ENCODE results near the gene CD96.
"Not testable (repeated sequence)": the region's sequence is repeated elsewhere in the genome, so short reads cannot be mapped to it uniquely, and the experiment has no call there.

- TF ChIP-seq CTCF (IDR thresholded peaks at IDR 0.05; ENCODE audit: poor library complexity); EZH2 (IDR thresholded peaks at IDR 0.05; ENCODE audit: borderline replicate concordance); EZH2phosphoT487 (IDR thresholded peaks at IDR 0.05; ENCODE audit: low read depth, severe bottlenecking, unreplicated experiment): not testable (repeated sequence)
Measured at GRCh38 chr3:111629018-111629417, 87.0 kb downstream of the CD96 start.

Data from hepatocyte (in vitro differentiated cells).